ENCODE results near the gene C1QC.

The C1QC gene

DNA sequence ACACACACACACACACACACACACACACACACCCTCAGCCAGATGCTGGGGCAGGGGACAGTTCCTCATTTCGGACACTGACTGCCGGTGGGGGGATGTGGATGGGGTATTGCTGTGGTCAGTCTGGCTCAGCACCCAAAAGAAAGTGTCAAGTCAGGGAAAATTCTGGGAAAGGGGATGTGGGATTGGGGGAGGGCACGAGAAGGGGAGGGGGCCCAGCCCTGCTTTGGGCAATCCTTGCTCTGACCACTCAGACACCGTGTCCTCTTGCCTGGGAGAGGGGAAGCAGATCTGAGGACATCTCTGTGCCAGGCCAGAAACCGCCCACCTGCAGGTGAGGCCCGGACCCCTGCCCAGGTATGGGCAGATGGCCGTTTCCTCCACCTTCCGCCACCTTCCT, at the start of gene C1QC:
TSS of gene C1QC (plus strand) at position 253 of the 400 bp plus-strand sequence. CDS start 391 bp downstream, outside the sequence.
- no peak for DNase-seq

DNA sequence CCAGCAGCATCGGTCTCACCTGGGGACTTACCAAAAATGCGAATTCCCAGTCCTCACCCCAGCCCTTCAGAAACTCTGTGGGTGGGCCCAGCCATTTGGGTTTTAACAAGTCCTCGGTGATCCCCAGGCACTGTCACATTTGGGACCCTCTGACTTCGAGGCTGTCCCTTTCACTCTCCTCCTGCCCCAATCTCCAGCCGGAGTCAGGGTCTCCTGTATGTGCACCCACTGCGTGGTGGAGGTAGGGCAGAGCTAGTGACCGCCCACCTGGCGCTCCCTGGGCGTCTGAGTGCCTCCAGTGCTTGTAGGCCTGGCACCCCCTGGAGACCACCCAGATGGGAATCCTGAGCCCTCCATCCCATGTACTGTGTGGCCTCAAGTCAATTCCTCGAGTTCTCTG, 49.0 kb upstream of the C1QC start:
- no peak for DNase-seq

DNA sequence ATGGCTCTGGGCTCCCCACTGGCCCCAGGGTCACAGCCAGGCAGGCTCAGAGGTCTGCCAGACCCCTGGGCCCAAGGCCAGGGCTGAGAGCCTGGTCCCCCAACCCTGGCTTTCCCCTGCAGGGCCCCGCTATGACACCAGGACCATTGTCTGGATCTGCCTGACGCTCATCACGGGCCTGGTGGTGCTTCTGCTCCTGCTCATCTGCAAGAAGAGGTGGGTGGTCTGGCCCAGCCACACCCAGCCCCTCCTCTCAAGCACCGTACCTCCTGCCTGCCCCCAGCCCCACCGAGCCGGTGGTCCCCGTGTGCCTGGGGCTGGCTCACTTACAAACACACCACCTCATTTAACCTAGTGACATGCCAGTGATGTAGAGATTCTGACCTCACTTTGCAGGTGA, 48.3 kb upstream of the C1QC start:
- no peak for DNase-seq

DNA sequence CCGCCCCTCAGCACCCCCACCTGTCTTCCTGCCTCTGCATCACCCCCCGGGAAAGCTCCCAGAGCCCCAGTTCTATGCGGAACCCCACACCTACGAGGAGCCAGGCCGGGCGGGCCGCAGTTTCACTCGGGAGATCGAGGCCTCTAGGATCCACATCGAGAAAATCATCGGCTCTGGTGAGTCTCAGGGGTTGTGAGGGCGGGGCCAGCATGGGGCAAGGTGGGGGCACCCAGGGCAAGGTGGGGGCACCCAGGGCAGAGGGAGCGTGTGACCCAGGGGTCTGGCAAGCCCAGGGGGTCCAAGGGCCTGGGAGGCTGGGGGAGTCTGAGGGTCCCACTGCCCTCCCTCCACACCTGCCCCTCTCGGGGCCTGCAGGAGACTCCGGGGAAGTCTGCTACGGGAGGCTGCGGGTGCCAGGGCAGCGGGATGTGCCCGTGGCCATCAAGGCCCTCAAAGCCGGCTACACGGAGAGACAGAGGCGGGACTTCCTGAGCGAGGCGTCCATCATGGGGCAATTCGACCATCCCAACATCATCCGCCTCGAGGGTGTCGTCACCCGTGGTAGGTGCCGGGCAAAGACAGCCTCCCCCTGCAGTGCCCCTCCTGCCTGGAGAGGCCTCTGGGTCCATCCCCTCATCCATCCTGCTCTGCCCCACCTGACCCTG, 46.0 kb upstream of the C1QC start:
- DNase-seq = no peak

DNA sequence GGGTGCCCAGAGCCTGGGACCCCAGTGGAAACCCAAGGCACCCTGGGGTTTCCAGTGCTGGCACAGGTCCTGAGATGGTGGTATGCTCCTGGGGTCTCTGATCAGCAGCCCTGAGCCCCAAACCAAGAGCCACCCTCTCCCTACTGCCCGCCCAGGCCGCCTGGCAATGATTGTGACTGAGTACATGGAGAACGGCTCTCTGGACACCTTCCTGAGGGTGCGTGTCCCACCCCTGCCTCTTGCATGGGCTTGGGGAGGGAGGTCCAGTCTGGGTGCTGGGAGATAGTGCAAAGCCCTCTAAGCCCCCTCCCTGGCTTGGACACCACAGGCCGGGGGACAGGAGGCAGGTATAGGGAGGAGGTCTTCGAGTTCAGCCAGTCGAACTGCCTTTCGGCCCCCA, 45.4 kb upstream of the C1QC start:
- DNase-seq = no peak

DNA sequence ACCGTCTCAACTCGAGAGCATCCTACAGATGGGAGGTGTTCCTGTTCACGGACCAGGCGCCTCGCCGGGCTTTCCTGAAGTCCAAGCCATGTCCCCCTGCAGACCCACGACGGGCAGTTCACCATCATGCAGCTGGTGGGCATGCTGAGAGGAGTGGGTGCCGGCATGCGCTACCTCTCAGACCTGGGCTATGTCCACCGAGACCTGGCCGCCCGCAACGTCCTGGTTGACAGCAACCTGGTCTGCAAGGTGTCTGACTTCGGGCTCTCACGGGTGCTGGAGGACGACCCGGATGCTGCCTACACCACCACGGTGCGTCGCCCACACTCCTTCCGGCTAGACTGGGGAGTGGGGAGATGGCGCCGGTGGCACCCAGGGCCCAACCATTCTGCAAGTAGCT, 44.7 kb upstream of the C1QC start:
- DNase-seq = no peak

DNA sequence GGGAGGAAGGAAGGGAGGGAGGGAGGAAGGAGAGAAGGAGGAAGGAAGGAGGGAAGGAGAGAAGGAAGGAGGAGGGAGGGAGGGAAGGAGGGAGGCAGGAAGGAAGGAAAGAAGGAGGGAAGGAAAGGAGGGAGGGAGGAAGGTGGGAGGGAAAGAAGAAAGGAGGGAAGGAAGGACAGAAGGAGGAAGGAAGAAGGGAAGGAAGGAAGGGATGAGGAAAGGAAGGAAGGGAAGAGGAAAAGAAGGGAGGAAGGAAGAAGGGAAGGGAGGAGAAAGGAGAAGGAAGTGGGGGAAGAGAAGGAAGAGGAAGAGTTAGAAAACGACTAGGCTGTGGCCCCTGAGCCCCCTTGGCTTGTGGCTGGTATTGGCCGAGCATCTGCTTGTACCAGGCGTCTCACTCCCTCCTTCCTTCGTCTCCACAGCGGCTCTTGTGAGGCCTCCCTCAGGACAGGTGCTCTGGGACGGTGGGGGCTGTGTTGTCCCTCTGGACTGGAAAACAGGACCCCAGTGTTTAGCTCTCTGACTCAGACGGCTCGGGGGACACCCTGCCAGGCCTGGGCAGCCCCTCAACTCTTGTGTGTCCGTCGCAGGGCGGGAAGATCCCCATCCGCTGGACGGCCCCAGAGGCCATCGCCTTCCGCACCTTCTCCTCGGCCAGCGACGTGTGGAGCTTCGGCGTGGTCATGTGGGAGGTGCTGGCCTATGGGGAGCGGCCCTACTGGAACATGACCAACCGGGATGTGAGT, 43.2 kb upstream of the C1QC start:
- no peak for DNase-seq

DNA sequence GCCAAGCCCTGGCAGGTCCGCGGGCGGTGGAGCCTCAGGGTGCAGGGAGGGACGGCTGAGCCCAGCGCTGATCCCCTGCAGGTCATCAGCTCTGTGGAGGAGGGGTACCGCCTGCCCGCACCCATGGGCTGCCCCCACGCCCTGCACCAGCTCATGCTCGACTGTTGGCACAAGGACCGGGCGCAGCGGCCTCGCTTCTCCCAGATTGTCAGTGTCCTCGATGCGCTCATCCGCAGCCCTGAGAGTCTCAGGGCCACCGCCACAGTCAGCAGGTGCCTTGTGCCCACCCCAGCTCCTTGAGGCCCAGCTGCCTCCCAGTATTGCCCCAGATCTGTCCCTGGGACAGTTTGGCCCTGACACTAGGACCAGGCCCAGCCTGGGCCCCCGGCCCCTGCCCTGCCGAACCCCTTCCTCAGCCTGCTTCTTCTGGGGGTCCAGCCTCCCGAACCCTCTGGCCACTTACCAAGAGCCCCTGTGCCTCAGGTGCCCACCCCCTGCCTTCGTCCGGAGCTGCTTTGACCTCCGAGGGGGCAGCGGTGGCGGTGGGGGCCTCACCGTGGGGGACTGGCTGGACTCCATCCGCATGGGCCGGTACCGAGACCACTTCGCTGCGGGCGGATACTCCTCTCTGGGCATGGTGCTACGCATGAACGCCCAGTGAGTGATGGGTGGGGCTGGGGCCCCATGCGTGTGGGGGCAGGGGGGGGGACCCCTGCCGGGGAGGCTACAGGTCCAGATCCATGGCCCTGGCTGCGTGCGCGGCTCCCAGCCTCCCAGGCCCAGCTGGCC, 42.4 kb upstream of the C1QC start:
- DNase-seq = no peak

DNA sequence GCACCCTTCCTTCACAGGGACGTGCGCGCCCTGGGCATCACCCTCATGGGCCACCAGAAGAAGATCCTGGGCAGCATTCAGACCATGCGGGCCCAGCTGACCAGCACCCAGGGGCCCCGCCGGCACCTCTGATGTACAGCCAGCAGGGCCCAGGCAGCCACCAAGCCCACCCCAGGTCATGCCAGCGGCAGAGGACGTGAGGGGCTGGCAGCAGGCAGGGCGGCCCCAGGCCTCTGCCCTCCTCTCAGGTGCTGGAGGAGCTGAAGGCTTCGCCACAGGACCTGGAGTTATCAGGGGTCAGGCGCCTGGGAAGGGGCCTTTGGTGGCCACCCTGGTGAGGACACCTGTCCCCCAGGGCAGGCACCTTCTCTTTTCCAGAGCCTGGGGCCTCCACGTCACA, 41.8 kb upstream of the C1QC start:
- no peak for DNase-seq

DNA sequence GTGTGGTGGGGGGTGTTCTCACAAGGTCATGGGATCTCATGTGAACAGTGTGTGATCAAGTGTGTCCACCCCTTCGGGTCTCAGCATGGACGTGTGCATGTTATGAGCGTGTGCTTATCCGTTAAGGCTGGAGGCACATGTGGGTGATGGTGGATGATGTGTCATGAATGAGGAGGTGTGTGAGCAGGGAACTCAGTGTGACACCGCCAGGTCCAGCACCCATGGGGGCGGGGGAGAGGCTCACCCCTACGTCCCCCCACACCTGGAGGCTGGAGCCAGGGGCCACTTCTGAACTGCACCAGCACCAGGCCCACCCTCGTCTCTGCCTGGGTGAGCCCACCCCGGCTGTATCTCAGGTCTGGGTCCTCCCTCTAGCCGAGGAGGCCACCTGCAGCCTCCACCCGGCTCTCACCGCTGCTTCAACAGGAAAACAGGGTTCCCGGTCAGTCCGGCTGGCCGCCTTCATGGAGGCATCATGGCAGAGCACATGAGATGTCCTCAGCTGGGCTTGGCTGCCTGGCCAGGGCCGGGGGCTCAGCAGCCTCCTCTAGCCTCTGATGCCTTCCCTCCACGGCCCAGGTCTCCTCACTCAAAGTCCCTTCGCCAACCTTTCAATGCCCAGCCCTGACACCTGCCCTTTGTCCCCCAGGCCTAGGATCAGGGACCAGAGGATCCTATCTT, 41.2 kb upstream of the C1QC start:
- DNase-seq = no peak

DNA sequence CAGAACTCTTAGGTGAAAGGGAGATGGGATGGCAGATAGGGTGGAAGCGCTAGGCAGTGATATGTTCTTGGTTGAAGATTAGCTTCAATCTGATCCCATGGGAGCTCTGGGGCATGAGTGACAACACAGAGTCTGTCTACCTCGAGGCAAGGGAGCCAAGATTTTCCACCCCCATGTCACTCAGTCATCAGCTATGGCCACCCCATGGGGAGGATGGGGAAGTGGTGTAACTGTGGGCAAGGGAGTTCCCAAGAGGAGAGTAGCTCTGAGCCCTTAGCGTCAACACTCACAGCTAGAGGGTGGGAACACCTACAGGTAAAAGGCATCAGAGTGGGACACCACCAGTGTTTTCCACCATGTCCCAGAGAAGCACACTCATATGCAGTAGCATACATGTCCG, 37.3 kb upstream of the C1QC start:
- no peak for DNase-seq

DNA sequence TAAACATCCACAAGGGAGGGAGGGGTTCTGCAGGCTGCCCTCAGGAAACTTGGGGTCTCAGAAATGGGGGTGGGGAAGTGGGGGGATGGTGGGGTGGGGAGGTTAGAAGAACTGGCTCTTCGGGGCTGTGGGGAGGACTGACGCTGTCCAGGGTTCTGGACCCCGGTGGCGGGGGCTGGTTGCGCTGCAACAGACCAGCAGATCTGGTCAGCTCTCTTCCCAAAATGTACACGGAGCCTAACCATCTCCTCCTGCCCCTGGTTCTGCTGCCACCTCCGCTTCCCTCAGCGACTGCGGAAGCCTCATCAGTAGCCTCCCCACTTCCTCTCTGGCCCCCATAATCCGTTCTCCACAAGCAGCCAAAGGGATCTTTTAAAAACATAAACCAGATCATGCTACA, 36.3 kb upstream of the C1QC start:
- DNase-seq = no peak

DNA sequence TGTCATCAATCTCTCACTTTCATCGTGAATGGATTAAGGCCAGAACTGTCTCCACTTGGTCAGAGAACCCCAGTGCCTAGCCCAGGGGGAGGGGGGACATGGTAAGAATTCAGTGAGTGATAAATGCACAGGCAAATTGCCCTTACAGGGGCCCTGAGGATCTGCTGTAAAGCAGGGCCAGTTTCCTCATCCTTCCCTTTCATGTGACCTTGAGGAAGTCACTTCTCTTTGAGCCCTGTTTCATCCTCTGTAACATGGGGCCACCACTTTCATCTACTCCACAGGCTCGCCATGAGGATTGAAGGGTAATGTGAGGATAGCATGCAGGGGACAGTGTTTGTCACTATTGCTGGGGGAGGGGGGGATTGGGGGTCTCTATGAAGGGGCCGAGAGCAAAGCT, 35.1 kb upstream of the C1QC start:
- no peak for DNase-seq

DNA sequence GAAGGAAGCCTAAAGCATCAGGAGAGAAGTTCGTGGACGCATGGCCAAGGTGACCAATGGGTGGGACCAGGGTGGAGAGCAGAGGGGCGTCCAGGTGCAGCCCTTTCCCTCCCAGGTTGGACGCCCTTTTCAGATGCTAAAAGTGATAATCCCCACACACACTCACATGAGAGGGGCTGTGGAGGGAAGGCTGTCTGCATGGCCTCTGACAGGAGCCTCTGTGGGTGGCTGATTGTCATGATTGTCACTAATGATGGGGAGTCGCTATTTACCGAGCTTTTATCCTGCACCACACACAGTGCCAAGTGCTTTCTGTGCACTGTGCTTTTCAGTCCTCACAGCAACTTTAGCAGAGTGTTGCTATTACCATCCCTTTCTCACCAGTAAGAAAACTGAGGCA, 34.1 kb upstream of the C1QC start:
- DNase-seq = no peak

DNA sequence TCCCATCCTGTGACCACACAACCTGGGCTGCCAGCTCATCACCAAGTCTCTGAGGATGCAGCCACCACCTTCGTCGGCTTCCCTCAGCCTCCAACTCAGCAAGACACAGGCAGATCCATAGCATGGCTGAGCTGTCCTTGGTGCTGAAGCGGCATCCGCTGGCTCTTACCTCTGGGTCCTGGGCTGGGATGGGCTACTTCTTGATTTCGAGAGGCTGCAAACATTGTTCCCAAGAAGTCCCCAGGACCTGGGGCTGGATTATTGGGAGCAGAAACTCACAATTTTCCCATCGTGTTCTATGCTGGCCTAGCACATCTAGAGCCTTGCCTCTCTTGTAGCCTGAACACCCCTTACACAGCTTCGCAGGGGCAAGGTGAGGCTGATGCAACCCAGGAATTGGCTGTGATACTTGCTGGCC, 31.9 kb upstream of the C1QC start:
- DNase-seq = peak; percentile 57

DNA sequence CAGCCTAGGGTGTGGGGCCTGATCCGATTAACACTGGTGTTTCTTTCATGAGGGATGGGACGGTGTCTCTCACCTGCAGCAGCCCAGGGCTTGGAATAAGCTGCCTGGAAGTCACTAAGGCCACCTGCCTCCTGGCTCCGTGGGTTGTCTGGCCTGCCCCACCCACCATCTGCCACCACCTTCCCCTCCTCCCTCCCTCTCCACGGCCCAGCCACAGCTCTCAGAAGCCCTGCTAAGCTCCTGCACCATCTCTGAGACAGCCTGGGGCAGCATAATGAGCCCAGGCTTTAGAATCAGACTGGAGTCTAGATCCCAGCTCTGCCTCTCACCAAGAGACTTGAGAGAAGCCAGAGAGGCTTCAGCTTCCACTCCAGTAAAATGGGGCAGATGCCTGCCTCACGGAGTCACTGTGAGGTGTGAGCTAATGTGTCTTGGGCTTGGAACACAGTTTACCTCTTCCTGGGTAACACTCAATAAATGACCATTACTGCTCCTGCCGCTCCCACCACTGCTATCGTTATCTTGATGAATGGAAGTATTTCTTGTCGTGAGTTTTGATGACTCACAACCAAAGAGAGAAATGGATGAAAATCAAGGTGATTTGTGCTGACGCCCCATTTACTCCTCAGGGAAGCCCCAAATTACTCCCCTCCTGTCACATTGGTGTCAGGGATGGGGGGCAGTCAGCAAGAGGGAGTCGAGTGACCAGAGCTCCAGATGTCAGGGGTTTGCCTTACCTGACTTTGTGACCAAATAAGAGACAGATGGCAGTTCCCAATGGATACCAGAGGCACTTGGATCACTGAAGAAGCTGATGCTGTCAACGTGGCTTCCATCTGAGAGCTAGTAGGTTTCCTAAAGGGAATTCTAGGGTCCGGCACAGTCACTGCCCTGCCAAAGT, 30.5 kb upstream of the C1QC start:
- DNase-seq = no peak

DNA sequence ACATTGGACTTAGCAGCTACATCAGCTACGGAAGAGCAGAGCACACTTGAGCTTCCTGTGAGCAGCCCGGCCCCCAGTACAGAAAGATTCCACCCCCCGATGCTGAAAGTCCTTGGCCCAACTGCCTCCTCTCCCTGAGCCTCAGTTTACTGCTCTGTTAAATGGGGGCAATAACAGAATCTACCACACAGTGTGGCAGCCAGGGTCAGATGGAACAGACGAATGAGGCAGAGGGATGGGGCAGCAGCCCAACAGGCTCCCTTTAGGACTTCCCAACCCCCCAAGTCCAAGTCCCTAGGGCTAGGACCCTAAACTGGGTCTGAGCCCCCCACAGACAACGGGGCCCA, 29.9 kb upstream of the C1QC start:
- DNase-seq = no peak

DNA sequence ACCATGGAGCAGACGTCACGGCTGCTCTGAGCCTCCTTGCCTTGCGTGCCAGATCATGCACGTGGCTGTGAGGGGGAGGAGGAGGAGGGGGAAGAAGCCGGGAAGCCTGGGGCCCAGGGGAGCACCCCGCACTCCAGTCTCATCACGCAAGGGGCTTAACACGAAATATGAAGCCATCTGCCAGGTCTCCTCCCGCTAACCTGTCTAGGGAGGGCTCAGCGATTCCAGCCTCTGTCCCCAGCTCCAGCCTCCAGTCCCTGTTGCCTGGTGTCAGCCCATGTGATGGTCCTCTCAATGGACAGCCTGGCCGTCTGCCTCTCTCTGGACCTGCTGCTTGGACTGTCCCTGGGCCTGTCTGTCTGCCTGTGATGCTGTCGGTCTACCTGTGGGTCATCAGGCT, 29.5 kb upstream of the C1QC start:
- no peak for DNase-seq

DNA sequence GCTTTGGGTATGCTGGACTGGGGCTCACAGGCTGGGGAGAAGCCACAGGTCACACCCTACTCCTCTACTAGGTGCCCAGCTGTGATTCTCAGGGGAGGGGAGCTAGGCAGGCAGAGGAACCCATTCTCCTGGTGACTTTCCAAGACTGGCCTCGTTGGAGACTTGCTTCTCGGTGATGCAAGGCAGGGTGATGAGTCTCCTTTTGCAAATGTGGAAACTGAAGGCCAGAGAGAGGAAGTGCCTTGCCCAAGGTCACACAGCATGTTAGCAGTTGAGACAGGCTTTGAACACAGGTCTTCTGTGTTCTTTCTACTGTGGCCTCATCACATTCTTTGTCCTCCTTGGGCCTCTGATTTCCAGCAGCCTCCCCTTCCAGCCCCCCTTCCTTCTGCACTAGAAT, 27.5 kb upstream of the C1QC start:
- no peak for DNase-seq

DNA sequence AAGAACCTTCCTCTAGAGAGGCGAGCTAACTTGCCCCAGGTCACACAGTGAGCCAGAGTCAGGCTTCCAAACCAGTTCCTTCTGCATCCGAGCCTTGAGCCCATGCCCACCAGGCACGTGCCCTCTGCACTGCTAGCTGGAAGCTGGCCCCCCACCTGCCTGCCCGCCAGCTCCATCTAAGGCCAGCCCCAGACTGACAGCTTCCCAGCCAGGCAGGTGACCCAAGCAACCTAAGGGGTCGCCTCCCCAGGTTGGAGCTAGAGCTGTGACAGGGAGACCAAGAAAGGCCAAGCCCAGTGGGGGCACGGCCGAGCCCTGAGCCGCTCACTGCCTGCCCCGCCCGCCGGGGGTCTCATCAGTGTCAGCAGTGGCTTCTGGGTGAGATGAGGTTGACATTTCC, 26.9 kb upstream of the C1QC start:
- DNase-seq = no peak

DNA sequence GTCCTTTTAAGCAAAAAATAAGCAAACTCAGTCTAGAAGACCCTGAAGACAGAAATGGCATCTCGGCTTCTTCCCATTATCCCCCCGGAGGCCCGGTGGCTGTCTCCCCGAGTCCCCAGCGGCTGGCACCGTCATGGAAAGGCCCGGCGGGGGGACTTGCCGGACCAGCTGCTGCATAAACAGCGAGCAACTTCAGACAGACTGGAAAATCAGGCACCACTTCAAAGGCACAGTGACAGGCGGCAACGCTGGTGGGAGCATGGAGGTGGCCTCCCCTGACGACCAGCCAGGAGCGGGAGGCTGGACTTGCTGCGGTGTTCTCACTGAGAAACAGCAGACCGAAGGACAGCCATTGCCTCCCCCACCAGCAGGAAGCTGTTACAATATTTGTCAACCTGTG, 25.4 kb upstream of the C1QC start:
- no peak for DNase-seq

DNA sequence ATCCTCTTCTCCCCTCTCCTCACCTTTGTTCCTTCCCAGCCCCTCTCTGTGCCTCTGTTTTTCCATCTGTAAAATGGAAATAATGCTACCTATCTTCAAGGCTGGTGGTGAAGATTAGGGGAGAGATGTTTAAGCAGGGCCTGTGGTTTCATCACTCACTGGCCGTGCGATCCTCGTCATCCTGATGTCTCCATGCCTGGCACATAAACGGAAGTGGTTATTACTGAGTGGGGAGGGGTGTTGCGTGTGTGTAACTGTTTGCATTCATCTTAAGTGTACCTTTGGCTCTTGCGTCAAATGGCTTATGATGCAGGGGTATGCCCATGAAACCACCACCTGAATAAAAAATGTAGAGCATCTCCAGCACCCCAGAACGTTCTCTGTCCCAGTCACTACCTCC, 24.2 kb upstream of the C1QC start:
- no peak for DNase-seq

DNA sequence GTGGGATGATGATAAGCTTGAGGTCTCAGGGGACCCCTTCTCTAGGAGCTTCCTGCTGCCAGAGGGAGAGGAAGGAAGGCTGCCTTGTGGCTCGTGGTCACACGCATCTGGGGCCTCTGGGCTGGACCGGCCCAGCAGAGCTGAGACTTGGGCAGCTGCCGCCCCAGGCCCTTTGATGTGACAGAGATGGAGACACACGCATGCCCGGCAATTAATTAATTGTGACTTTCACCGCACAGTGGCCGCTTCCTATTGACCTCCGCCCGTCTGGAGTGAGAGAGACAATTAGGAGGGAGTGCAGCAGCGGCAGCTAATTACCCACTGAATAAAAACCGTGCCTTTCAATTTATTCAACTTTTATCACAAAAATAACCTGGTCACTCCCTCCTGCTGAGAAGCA, 23.6 kb upstream of the C1QC start:
- no peak for DNase-seq

Data from fibroblast of skin of right biceps (primary cell).